Measurements from ENCODE around the gene GAL3ST3. TPM values are rescaled to one million over a fixed set of nuclear protein-coding genes. Genes with fewer than 3 reads are reported as not detected.

The GAL3ST3 gene
- total and polyA plus RNA-seq, 9 donors = 0.08 to 3.3 (median 0.48) TPM; not detected in 4

DNA sequence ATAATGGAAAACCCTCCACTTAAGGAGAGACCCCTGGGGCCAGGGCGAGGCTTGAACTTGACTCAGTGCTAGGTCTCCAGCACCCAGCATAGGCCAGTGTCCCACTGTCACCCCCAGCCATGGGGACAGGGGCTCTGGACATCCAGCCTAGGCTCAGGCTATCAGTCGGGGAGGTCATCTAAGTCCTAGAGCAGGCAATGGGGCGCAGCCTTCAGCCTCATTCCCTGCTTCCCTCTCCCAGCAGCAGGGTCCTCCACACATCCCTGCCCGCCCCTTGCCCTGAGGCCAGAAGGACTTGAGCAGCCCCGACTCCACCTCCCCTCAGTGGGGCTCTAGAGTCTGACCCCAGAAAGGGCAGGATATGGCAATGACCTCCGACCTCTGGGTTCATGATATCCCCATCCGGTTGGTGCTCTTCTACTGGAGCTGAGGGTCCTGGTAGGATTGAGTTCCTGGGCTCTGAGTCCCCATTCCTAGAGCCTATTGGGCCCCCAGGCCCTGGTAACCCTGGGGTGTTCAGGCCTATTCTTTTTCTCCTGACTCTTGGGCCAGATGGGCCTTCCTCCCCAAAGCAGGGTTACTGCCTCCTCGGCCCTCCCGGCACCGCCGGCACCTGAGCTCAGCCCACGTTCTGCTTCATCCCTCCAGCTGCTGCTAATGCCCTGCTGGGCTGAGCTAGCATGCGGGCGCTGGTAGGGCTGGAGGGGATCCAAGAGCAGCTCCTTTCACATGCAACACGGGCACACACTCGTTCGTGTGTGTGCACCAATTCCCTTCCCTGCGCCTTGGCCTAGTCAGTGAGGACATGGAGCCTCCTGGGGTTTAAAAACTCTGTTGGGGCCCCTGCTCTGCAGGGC lies 32.8 kb downstream of the GAL3ST3 start:
- no peaks in the 10 kb centered on the region for H3K36me3 ChIP-seq
- DNase-seq = no peak
- intact Hi-C loops (cut with DNase I) = no loop called here
- TF ChIP-seq EP300 (IDR thresholded peaks at IDR 0.05) (no peak), POLR2A (IDR thresholded peaks at IDR 0.05) (no peak)
- TF ChIP-seq, protein P1, sequence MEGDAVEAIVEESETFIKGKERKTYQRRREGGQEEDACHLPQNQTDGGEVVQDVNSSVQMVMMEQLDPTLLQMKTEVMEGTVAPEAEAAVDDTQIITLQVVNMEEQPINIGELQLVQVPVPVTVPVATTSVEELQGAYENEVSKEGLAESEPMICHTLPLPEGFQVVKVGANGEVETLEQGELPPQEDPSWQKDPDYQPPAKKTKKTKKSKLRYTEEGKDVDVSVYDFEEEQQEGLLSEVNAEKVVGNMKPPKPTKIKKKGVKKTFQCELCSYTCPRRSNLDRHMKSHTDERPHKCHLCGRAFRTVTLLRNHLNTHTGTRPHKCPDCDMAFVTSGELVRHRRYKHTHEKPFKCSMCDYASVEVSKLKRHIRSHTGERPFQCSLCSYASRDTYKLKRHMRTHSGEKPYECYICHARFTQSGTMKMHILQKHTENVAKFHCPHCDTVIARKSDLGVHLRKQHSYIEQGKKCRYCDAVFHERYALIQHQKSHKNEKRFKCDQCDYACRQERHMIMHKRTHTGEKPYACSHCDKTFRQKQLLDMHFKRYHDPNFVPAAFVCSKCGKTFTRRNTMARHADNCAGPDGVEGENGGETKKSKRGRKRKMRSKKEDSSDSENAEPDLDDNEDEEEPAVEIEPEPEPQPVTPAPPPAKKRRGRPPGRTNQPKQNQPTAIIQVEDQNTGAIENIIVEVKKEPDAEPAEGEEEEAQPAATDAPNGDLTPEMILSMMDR (IDR thresholded peaks at IDR 0.05) = no peak
- no peak overlapping the region for H3K27ac ChIP-seq
- H3K4me3 ChIP-seq = no peak overlapping the region
- no peaks in the 10 kb centered on the region for H3K4me1 ChIP-seq (ENCODE audit: insufficient read depth)
- H3K27me3 ChIP-seq = no peaks in the 10 kb centered on the region
- H3K9me3 ChIP-seq = no peaks in the 10 kb centered on the region
- WGBS, 3 donors = 66 to 79% (median 74%) methylated on average over 17 to 18 of the region's 18 CpGs

DNA sequence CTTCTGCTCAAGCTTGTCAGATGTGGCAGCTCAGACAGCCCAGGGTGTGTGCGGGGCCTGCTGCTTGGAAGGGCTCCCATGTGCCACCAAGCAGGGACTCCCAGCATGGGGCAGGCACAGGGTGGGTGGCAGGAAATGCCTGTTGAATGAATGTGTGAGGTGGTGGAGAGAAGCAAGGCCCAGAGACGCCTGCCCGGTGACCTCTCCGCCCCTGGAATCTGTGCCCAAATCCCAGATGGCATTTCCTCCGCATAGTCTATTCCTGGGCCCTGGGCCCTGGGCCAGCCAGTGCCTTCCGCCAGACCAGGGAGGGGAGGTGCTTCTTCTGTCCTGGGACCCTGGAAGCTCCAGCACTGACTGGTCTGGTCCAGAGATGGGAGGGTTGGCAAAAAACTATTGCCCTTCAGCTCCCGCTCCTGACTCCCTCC lies 33.5 kb downstream of the GAL3ST3 start:
- no peak overlapping the region for H3K4me3 ChIP-seq
- intact Hi-C loops (cut with DNase I) = no loop called here
- no peak overlapping the region for H3K27ac ChIP-seq
- H3K4me1 ChIP-seq (ENCODE audit: insufficient read depth) = no peaks in the 10 kb centered on the region
- H3K36me3 ChIP-seq = no peaks in the 10 kb centered on the region
- no peak for DNase-seq
- TF ChIP-seq POLR2A (IDR thresholded peaks at IDR 0.05) = no peak
- no peak for TF ChIP-seq EP300 (IDR thresholded peaks at IDR 0.05)
- TF ChIP-seq, protein P1 (IDR thresholded peaks at IDR 0.05) = no peak
- no peaks in the 10 kb centered on the region for H3K27me3 ChIP-seq
- WGBS, 3 donors = 69 to 75% (median 75%) methylated on average over 7 of the region's 7 CpGs
- H3K9me3 ChIP-seq = no peaks in the 10 kb centered on the region

DNA sequence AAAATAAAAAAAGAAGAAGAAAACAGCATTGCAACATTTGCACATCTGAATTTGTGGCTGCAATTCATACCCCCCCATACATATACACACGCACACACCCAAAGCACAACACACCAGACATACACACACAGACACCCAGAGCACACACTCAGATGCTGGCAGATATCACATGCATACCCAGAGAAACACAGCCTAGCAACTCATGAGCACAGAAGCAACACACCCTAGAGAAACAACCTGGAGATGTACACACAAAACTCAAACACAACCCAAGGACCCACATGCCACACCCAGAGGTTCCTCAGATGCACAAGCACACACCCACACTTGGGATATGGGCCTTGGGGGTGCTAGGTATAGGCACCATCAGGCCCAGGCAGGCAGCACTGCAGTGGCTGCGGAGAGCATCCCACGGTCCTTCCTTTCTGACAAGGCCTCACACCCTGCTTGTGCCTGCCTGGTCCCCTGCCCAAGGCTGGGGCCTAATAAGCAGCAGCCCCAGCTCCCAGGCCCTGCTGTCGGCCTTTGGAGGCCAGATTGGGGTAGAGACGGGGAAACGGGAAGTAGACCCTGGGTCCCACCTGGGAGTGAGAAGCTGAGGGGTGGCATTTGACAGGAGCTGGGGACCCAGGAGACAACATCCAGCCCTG lies 34.0 kb downstream of the GAL3ST3 start:
- no peak for TF ChIP-seq EP300 (IDR thresholded peaks at IDR 0.05)
- TF ChIP-seq, protein P1 (IDR thresholded peaks at IDR 0.05) = no peak
- no peak for TF ChIP-seq POLR2A (IDR thresholded peaks at IDR 0.05)
- intact Hi-C loops (cut with DNase I) = no loop called here
- no peak for DNase-seq
- Histone ChIP-seq H3K4me3 (no peak overlapping the region), H3K4me1 (ENCODE audit: insufficient read depth) (no peaks in the 10 kb centered on the region), H3K9me3 (no peaks in the 10 kb centered on the region), H3K36me3 (no peaks in the 10 kb centered on the region), H3K27ac (no peak overlapping the region), H3K27me3 (no peaks in the 10 kb centered on the region)
- WGBS, 3 donors = 82 to 86% (median 85%) methylated on average over 6 of the region's 6 CpGs

DNA sequence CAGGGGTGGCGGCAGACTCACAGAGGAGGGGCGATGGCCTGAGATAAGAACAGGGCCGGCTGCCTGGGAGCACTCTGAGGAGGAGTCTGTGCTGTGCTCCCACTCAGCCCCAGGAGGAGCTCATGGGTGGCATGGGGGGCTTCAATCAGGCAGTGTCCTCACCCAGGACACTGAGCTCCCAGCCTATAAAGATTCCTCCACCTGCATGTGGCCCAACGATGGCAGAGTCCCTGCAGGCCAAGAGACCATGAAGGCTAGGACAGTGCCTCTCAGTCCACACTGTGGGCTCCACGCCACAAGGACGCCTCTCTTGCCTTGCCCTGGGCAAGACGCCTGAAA lies 35.2 kb downstream of the GAL3ST3 start:
- no peaks in the 10 kb centered on the region for H3K27me3 ChIP-seq
- intact Hi-C loops (cut with DNase I) = no loop called here
- TF ChIP-seq EP300 (IDR thresholded peaks at IDR 0.05) (no peak), POLR2A (IDR thresholded peaks at IDR 0.05) (no peak)
- TF ChIP-seq, protein P1 (IDR thresholded peaks at IDR 0.05) = no peak
- H3K36me3 ChIP-seq = no peaks in the 10 kb centered on the region
- no peaks in the 10 kb centered on the region for H3K4me1 ChIP-seq (ENCODE audit: insufficient read depth)
- no peak overlapping the region for H3K4me3 ChIP-seq
- DNase-seq = no peak
- H3K27ac ChIP-seq = no peak overlapping the region
- H3K9me3 ChIP-seq = no peaks in the 10 kb centered on the region
- 53 to 54% (median 53%) methylated on average over 7 of the region's 7 CpGs for WGBS, 3 donors

Data from ovary (tissue), 9 donors.